Measurements from ENCODE around the gene BRPF1.

BRPF1 gene

GRCh38 chr3:9739181-9739580, 7.6 kb downstream of the BRPF1 start:
- no peak for DNase-seq

- no peak for DNase-seq
Measured at GRCh38 chr3:9742560-9742959, 11.0 kb downstream of the BRPF1 start.

GRCh38 chr3:9743548-9743947, 12.0 kb downstream of the BRPF1 start:
- DNase-seq: no peak

- DNase-seq: no peak
Measured at GRCh38 chr3:9744162-9744561, 12.6 kb downstream of the BRPF1 start.

GRCh38 chr3:9745521-9745920, 14.0 kb downstream of the BRPF1 start:
- no peak for DNase-seq

- no peak for DNase-seq
Measured at GRCh38 chr3:9746330-9746729, 14.8 kb downstream of the BRPF1 start.

GRCh38 chr3:9747267-9747666, 15.7 kb downstream of the BRPF1 start:
- DNase-seq: no peak

GRCh38 chr3:9748031-9748430, 16.5 kb downstream of the BRPF1 start:
- DNase-seq: no peak

- DNase-seq: no peak
Measured at GRCh38 chr3:9749296-9749644, 17.7 kb downstream of the BRPF1 start.

GRCh38 chr3:9749645-9750555, 18.4 kb downstream of the BRPF1 start, which contains the start of gene OGG1:
OGG1 (plus strand) TSS chr3:9749952; CDS start chr3:9750287, 335 bp downstream.
- peak; percentile 87 to 97 for DNase-seq

- DNase-seq: no peak
Measured at GRCh38 chr3:9750556-9751411, 19.2 kb downstream of the BRPF1 start.

GRCh38 chr3:9754678-9755077, 23.1 kb downstream of the BRPF1 start:
- DNase-seq: no peak

- no peak for DNase-seq
Measured at GRCh38 chr3:9757427-9757826, 25.9 kb downstream of the BRPF1 start.

GRCh38 chr3:9760779-9761505, 29.4 kb downstream of the BRPF1 start:
- no peak for DNase-seq

GRCh38 chr3:9761919-9762318, 30.4 kb downstream of the BRPF1 start:
- DNase-seq: no peak

GRCh38 chr3:9762871-9763270, 31.3 kb downstream of the BRPF1 start:
- no peak for DNase-seq

GRCh38 chr3:9765865-9766264, 34.3 kb downstream of the BRPF1 start:
- DNase-seq: no peak

GRCh38 chr3:9767418-9767817, 35.9 kb downstream of the BRPF1 start:
- no peak for DNase-seq

GRCh38 chr3:9768141-9768775, 36.7 kb downstream of the BRPF1 start:
- DNase-seq: no peak

- no peak for DNase-seq
Measured at GRCh38 chr3:9769012-9769411, 37.5 kb downstream of the BRPF1 start.

GRCh38 chr3:9769426-9770275, 38.1 kb downstream of the BRPF1 start, which contains the start of gene CAMK1:
CAMK1 (minus strand) TSS chr3:9769947; CDS start chr3:9767749, 2,198 bp downstream.
- DNase-seq: peak in 1 of 2 donors; percentile 16
